Activated CD8-positive, alpha-beta T cell treated with anti-CD3 and anti-CD28 coated beads for 36 hours (primary cell): ENCODE data around the gene RADIL. TPM values are rescaled to one million over a fixed set of nuclear protein-coding genes. Genes with fewer than 3 reads are reported as not detected.
"Not testable (repeated sequence)": the region's sequence is repeated elsewhere in the genome, so short reads cannot be mapped to it uniquely, and the experiment has no call there.

Experiments used
- ATAC-seq: fragments of 200-7000 bp; cut with Tn5 transposase; one replicate; pipeline ENCODE4 v1.10.0; 2021; ENCODE audit warnings: mild to moderate bottlenecking, moderate library complexity
- CTCF ChIA-PET: fragments of 350-600 bp; sonication (Branson Sonifier 250); formaldehyde crosslinking; loops from one replicate; lab custom pipeline; 2021; ENCODE audit warnings: antibody characterized with exemption; lab: Charles Lee
- POLR2A ChIA-PET: fragments of 350-600 bp; sonication (Branson Sonifier 250); formaldehyde crosslinking; loops from one replicate; lab custom pipeline; 2021; ENCODE audit warnings: antibody characterized with exemption; lab: Charles Lee
- DNase-seq: peaks from one replicate; pipeline ENCODE4 v3.0.0-alpha.2; 2020
- H3K27ac Mint-ChIP-seq: one replicate; pipeline ENCODE4 v1.8.0; 2021; ENCODE audit warnings: mild to moderate bottlenecking, mixed read lengths
- H3K27me3 Mint-ChIP-seq: one replicate; pipeline ENCODE4 v1.8.0; 2021; ENCODE audit warnings: mixed read lengths
- H3K36me3 Mint-ChIP-seq: one replicate; pipeline ENCODE4 v1.8.0; 2021; ENCODE audit warnings: low read depth, mixed read lengths
- H3K4me1 Mint-ChIP-seq: one replicate; pipeline ENCODE4 v1.8.0; 2021; ENCODE audit warnings: low read depth, mixed read lengths
- H3K4me3 Mint-ChIP-seq: one replicate; pipeline ENCODE4 v1.8.0; 2021; ENCODE audit warnings: mild to moderate bottlenecking, moderate library complexity, mixed read lengths
- H3K9me3 Mint-ChIP-seq: one replicate; pipeline ENCODE4 v1.8.0; 2021; ENCODE audit warnings: mixed read lengths
- CTCF ChIP-seq: fragments of 200-600 bp; IDR thresholded peaks from one replicate; pipeline ENCODE4 v1.8.0; 2022; ENCODE audit warnings: antibody characterized with exemption, mild to moderate bottlenecking
- intact Hi-C: fragments of 100-400 bp; cut with micrococcal nuclease; formaldehyde crosslinking; loops from one replicate; pipeline ENCODE4 v1.10.0; 2022
- total RNA-seq, 2 experiments: library from RNA; stranded (reverse); gene quantifications; one replicate each; pipeline ENCODE4 v1.2.3, GENCODE V29; 2021

The RADIL gene
- total RNA-seq, 2 experiments from 2014 or later, result 0.65 to 0.77 TPM

- Mint-ChIP-seq H3K27me3 (no peaks in the 10 kb centered on the region), H3K4me1 (no peaks in the 10 kb centered on the region), H3K27ac (no peak overlapping the region), H3K4me3 (no peak overlapping the region), H3K36me3 (no peaks in the 10 kb centered on the region), H3K9me3 (no peaks in the 10 kb centered on the region)
- TF ChIP-seq CTCF, result no peak
- no peak for DNase-seq
- ChIA-PET CTCF (no interaction called here), POLR2A (no interaction called here)
- intact Hi-C loops, result no loop called here
- no peak for ATAC-seq
Observed at GRCh38 chr7:4904346-4904745, 20.8 kb upstream of the RADIL start.

- ChIA-PET POLR2A (no interaction called here), CTCF (interaction anchor here (3.1 kb wide), 1 partner anchor 12 kb away, joined by 10 read pairs; the partner anchor contains the start of gene RADIL)
- DNase-seq, result no peak
- Mint-ChIP-seq H3K9me3 (peaks cover 4% of the 10 kb centered on the region), H3K4me3 (no peak overlapping the region), H3K27me3 (no peaks in the 10 kb centered on the region), H3K36me3 (no peaks in the 10 kb centered on the region), H3K27ac (no peak overlapping the region), H3K4me1 (no peaks in the 10 kb centered on the region)
- ATAC-seq, result no peak
- no peak for TF ChIP-seq CTCF
- intact Hi-C loops, result no loop called here
Observed at GRCh38 chr7:4895766-4896165, 12.2 kb upstream of the RADIL start.

GRCh38 chr7:4894482-4894881 is 11.0 kb upstream of the RADIL start:
- Mint-ChIP-seq H3K4me3 (no peak overlapping the region), H3K36me3 (no peaks in the 10 kb centered on the region), H3K27me3 (peaks cover 2% of the 10 kb centered on the region), H3K9me3 (peaks cover 4% of the 10 kb centered on the region), H3K27ac (no peak overlapping the region), H3K4me1 (no peaks in the 10 kb centered on the region)
- ATAC-seq (no peak), DNase-seq (no peak)
- TF ChIP-seq CTCF, result no peak
- CTCF ChIA-PET, result interaction anchor here (3.1 kb wide), 1 partner anchor 11 kb away, joined by 10 read pairs; the partner anchor contains the start of gene RADIL
- POLR2A ChIA-PET, result no interaction called here
- intact Hi-C loops, result no loop called here

- POLR2A ChIA-PET, result no interaction called here
Observed at GRCh38 chr7:4893929-4894475, 10.5 kb upstream of the RADIL start.

GRCh38 chr7:4893188-4893587 is 9.7 kb upstream of the RADIL start:
- DNase-seq, CTCF ChIA-PET, ATAC-seq, H3K27me3 Mint-ChIP-seq, H3K36me3 Mint-ChIP-seq, intact Hi-C loops, H3K9me3 Mint-ChIP-seq, POLR2A ChIA-PET, H3K4me3 Mint-ChIP-seq, H3K4me1 Mint-ChIP-seq, H3K27ac Mint-ChIP-seq: not testable (repeated sequence)

More at GRCh38 chr7:4893929-4894475, 10.5 kb upstream of the RADIL start:
- ATAC-seq, result no peak
- Mint-ChIP-seq H3K27ac (no peak overlapping the region), H3K4me1 (no peaks in the 10 kb centered on the region), H3K36me3 (no peaks in the 10 kb centered on the region), H3K4me3 (no peak overlapping the region), H3K27me3 (peaks cover 2% of the 10 kb centered on the region), H3K9me3 (peaks cover 4% of the 10 kb centered on the region)
- intact Hi-C loops, result no loop called here
- TF ChIP-seq CTCF, result no peak
- CTCF ChIA-PET, result no interaction called here
- no peak for DNase-seq

GRCh38 chr7:4891522-4891921 is 8.0 kb upstream of the RADIL start:
- CTCF ChIA-PET, result interaction anchor here (1.4 kb wide), 1 partner anchor 93 kb away, joined by 3 read pairs; no protein-coding TSS in a partner anchor
- H3K4me1 Mint-ChIP-seq, H3K27ac Mint-ChIP-seq, intact Hi-C loops, H3K9me3 Mint-ChIP-seq, DNase-seq, H3K4me3 Mint-ChIP-seq, H3K27me3 Mint-ChIP-seq, POLR2A ChIA-PET, H3K36me3 Mint-ChIP-seq, ATAC-seq: not testable (repeated sequence)
